VCaP (cell line): ENCODE results near the gene TCEAL5.

Experiments used
- H3K27ac ChIP-seq: fragments of 450-650 bp; 2 replicates; pipeline ENCODE4 v1.5.1; 2017
- TF ChIP-seq, protein P1 (sequence below): fragments of 450-650 bp; conservative IDR thresholded peaks from 2 replicates; pipeline ENCODE4 v1.5.1; 2017; ENCODE audit warnings: mild to moderate bottlenecking, moderate library complexity

TCEAL5 gene

DNA sequence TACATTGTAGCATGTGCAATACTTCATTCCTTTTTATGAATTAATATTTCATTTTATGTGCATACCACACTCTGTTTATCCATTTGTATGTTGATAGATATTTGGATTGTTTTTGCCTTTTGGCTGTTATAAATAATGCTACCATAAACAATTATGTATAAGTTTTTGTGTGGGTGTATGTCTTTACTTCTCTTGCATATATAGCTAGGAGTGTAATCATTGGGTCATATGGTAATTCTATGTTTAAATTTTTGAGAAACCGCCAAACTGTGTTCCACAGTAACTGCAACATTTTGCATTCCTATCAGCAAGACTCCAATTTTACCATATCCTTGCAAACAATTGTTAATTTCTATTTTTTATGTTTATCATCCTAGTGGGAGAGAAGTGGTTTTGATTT, 3.1 kb upstream of the TCEAL5 start:
- TF ChIP-seq, protein P1, sequence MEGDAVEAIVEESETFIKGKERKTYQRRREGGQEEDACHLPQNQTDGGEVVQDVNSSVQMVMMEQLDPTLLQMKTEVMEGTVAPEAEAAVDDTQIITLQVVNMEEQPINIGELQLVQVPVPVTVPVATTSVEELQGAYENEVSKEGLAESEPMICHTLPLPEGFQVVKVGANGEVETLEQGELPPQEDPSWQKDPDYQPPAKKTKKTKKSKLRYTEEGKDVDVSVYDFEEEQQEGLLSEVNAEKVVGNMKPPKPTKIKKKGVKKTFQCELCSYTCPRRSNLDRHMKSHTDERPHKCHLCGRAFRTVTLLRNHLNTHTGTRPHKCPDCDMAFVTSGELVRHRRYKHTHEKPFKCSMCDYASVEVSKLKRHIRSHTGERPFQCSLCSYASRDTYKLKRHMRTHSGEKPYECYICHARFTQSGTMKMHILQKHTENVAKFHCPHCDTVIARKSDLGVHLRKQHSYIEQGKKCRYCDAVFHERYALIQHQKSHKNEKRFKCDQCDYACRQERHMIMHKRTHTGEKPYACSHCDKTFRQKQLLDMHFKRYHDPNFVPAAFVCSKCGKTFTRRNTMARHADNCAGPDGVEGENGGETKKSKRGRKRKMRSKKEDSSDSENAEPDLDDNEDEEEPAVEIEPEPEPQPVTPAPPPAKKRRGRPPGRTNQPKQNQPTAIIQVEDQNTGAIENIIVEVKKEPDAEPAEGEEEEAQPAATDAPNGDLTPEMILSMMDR: no peak

GRCh38 chrX:103275947-103276567, 493 bp downstream of the TCEAL5 start:
- H3K27ac ChIP-seq: no peak overlapping the region

More for the DNA sequence above, 3.1 kb upstream of the TCEAL5 start:
- H3K27ac ChIP-seq: no peak overlapping the region

GRCh38 chrX:103274284-103274683, 2.3 kb downstream of the TCEAL5 start:
- TF ChIP-seq, protein P1: no peak
- no peak overlapping the region for H3K27ac ChIP-seq

More at GRCh38 chrX:103275947-103276567, 493 bp downstream of the TCEAL5 start:
- TF ChIP-seq, protein P1: no peak

DNA sequence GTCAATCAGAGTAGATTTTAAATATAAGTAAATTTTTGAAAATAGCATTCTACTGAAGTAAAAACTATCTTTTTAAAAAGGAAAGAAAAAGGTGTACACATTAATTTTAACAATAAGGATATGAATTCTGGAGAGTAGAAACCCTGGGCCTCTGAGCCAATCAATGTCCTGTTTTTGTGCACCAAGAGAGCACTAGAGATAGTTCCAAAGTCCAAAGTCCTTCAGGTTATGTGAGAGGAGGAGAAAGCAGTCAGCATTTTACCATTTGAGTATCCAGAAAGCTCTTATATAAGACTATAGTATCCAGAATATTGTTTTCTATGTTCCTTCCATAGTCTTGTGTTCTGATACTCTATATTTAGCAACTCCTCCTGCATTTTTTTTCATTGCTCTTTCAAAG, 18.3 kb downstream of the TCEAL5 start:
- no peak overlapping the region for H3K27ac ChIP-seq
- TF ChIP-seq, protein P1: no peak

DNA sequence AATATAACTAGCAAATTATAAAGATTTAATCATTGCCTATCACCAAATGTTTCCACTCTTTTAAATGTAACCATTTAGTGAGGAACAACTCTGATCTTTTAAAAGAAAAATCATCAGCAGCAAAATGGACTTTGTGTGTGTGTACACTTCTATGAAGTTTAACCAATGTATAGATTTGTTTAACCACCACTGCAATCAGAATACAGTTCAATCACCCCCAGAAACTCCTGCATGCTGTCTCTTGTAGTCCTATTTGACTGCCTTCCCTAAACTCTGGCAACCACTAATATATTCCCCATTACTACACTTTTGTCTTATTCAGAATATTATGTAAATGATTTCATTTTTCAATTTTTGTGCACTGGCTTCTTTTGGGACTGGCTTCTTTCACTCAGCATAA, 19.9 kb downstream of the TCEAL5 start:
- H3K27ac ChIP-seq: no peak overlapping the region
- TF ChIP-seq, protein P1: no peak

GRCh38 chrX:103254921-103255493, 21.5 kb downstream of the TCEAL5 start, which contains the start of gene TCEAL8:
Gene TCEAL8 (minus strand): TSS chrX:103255155. CDS start chrX:103253979, 1,176 bp downstream.
- H3K27ac ChIP-seq: peak within 1 kb of the TSS; percentile 54
- TF ChIP-seq, protein P1: no peak

- peak overlapping the region; percentile 54 for H3K27ac ChIP-seq
- TF ChIP-seq, protein P1: no peak
Measured at GRCh38 chrX:103254171-103254824, 22.3 kb downstream of the TCEAL5 start.
